ENCODE results near the gene PTBP1. TPM values are rescaled to one million over a fixed set of nuclear protein-coding genes. Genes with fewer than 3 reads are reported as not detected.

PTBP1 gene
- polyA plus RNA-seq, 3 donors, result 62.4 to 117 (median 81.6) TPM

GRCh38 chr19:795691-796581 lies 1.3 kb upstream of the PTBP1 start:
- intact Hi-C loops (cut with micrococcal nuclease), result loop anchor here in 1 of 2 donors (2.0 to 5.0 kb wide), 2 partner anchors 93 to 134 kb away; partner anchors contain the start of gene RNF126
- peak overlapping the region in 1 of 2 donors; percentile 85 for H3K4me3 Mint-ChIP-seq
- no peak for TF ChIP-seq CTCF (IDR thresholded peaks at IDR 0.05)
- peaks cover 0 to 3% (median 1%) of the 10 kb centered on the region in 3 donors for H3K27me3 Mint-ChIP-seq (ENCODE audit: low read depth in 3 of 3)
- Histone ChIP-seq H3K79me2 (ENCODE audit: insufficient read depth, low read length) (peaks cover 37% of the 10 kb centered on the region), H4K20me1 (ENCODE audit: insufficient read depth, low read length) (peaks cover 31% of the 10 kb centered on the region), H3K27ac (ENCODE audit: low read depth in 1 of 2, low read length in 2 of 2) (peak overlapping the region; percentile 36 to 65), H3K27me3 (ENCODE audit: control insufficient read depth in 2 of 2, insufficient read depth in 2 of 2, low read length in 2 of 2) (no peaks in the 10 kb centered on the region), H3K9ac (ENCODE audit: insufficient read depth, low read length, poor library complexity, severe bottlenecking) (peak overlapping the region; percentile 69), H3K9me3 (replicated peaks in 1 of 2; ENCODE audit: control insufficient read depth in 1 of 2, insufficient read depth in 1 of 2, low read length in 2 of 2) (no peaks in the 10 kb centered on the region), H3K4me3 (replicated peaks in 1 of 3; ENCODE audit: low read depth in 2 of 3, low read length in 3 of 3) (peak overlapping the region; percentile 40 to 91 (median 83)), H3K4me1 (ENCODE audit: control insufficient read depth in 1 of 2, insufficient read depth in 2 of 2, low read length in 2 of 2) (peaks cover 33 to 37% of the 10 kb centered on the region in 2 donors), H3K36me3 (replicated peaks in 1 of 2; ENCODE audit: control insufficient read depth in 1 of 2, insufficient read depth in 2 of 2, low read length in 2 of 2) (peaks cover 8 to 9% of the 10 kb centered on the region in 2 donors), H3K4me2 (replicated peaks; ENCODE audit: extremely low read depth, low read length, poor library complexity, severe bottlenecking) (peak overlapping the region; percentile 86), H2AFZ (ENCODE audit: insufficient read depth, low read depth, low read length, poor library complexity, severe bottlenecking) (peak overlapping the region; percentile 84)
- DNase-seq, result no peak
- 87% methylated on average over 37 of the region's 39 CpGs for WGBS (ENCODE audit: insufficient coverage)
- peaks cover 22% of the 10 kb centered on the region for H3K4me1 Mint-ChIP-seq
- peak overlapping the region in 1 of 7 donors; percentile 8 for H3K27ac Mint-ChIP-seq
- H3K9me3 Mint-ChIP-seq, result peaks cover 0 to 1% (median 0%) of the 10 kb centered on the region in 7 donors
- H3K36me3 Mint-ChIP-seq, result peaks cover 7 to 12% of the 10 kb centered on the region in 2 donors

- H3K4me1 ChIP-seq (ENCODE audit: control insufficient read depth in 1 of 2, insufficient read depth in 2 of 2, low read length in 2 of 2), result peaks cover 40 to 47% of the 10 kb centered on the region in 2 donors
- H3K4me1 Mint-ChIP-seq, result peaks cover 28% of the 10 kb centered on the region
- peaks cover 0 to 1% (median 0%) of the 10 kb centered on the region in 7 donors for H3K9me3 Mint-ChIP-seq
Measured at GRCh38 chr19:797528-798414, 519 bp downstream of the PTBP1 start.

More at GRCh38 chr19:797528-798414, 519 bp downstream of the PTBP1 start:
- Histone ChIP-seq H3K27ac (ENCODE audit: low read depth in 1 of 2, low read length in 2 of 2) (peak overlapping the region; percentile 66 to 73), H3K9ac (ENCODE audit: insufficient read depth, low read length, poor library complexity, severe bottlenecking) (peak overlapping the region; percentile 83), H3K36me3 (replicated peaks in 1 of 2; ENCODE audit: control insufficient read depth in 1 of 2, insufficient read depth in 2 of 2, low read length in 2 of 2) (peaks cover 19 to 28% of the 10 kb centered on the region in 2 donors), H2AFZ (ENCODE audit: insufficient read depth, low read depth, low read length, poor library complexity, severe bottlenecking) (no peak overlapping the region), H3K4me2 (replicated peaks; ENCODE audit: extremely low read depth, low read length, poor library complexity, severe bottlenecking) (peak overlapping the region; percentile 96), H3K79me2 (ENCODE audit: insufficient read depth, low read length) (peaks cover 55% of the 10 kb centered on the region), H3K4me3 (replicated peaks in 1 of 3; ENCODE audit: low read depth in 2 of 3, low read length in 3 of 3) (peak overlapping the region; percentile 85 to 97 (median 88)), H3K27me3 (ENCODE audit: control insufficient read depth in 2 of 2, insufficient read depth in 2 of 2, low read length in 2 of 2) (no peaks in the 10 kb centered on the region), H3K9me3 (replicated peaks in 1 of 2; ENCODE audit: control insufficient read depth in 1 of 2, insufficient read depth in 1 of 2, low read length in 2 of 2) (no peaks in the 10 kb centered on the region), H4K20me1 (ENCODE audit: insufficient read depth, low read length) (peaks cover 50% of the 10 kb centered on the region)
- DNase-seq, result peak; percentile 76 to 90 (median 87)
- peak overlapping the region; percentile 85 to 93 for H3K4me3 Mint-ChIP-seq
- no peak for TF ChIP-seq CTCF (IDR thresholded peaks at IDR 0.05)
- peak overlapping the region; percentile 45 to 91 (median 77) for H3K27ac Mint-ChIP-seq
- H3K27me3 Mint-ChIP-seq (ENCODE audit: low read depth in 3 of 3), result peaks cover 0 to 1% (median 0%) of the 10 kb centered on the region in 3 donors
- WGBS (ENCODE audit: insufficient coverage), result under 1% methylated on average over 125 of the region's 129 CpGs
- H3K36me3 Mint-ChIP-seq, result peaks cover 7 to 28% of the 10 kb centered on the region in 2 donors
- intact Hi-C loops (cut with micrococcal nuclease), result loop anchor here in 1 of 2 donors (2.0 to 5.0 kb wide), 2 partner anchors 95 to 135 kb away; partner anchors contain the start of gene RNF126
